Measurements from ENCODE around the gene TLE3. TPM values are rescaled to one million over a fixed set of nuclear protein-coding genes. Genes with fewer than 3 reads are reported as not detected.

Gene TLE3
- total and polyA plus RNA-seq, 4 experiments from 2014 or later, result 3.6 to 121 (median 69.9) TPM

GRCh38 chr15:70064441-70064840, 33.3 kb downstream of the TLE3 start:
- POLR2A ChIA-PET (ENCODE audit: partially characterized antibody), result no interaction called here
- intact Hi-C loops (cut with micrococcal nuclease), result no loop called here
- H3K36me3 Mint-ChIP-seq, result peaks cover 41 to 81% of the 10 kb centered on the region in 2 donors
- H3K4me3 Mint-ChIP-seq, result no peak overlapping the region
- H3K4me1 Mint-ChIP-seq, result peaks cover 5 to 10% (median 7%) of the 10 kb centered on the region in 4 donors
- H3K9me3 Mint-ChIP-seq, result no peaks in the 10 kb centered on the region
- peak overlapping the region in 1 of 7 donors; percentile 29 for H3K27ac Mint-ChIP-seq
- Histone ChIP-seq H3K9me3 (ENCODE audit: control insufficient read depth in 1 of 2, low read length in 2 of 2) (no peaks in the 10 kb centered on the region), H3K27ac (ENCODE audit: low read depth, low read length) (no peak overlapping the region), H3K4me3 (ENCODE audit: low read length in 2 of 2) (no peak overlapping the region), H3K27me3 (ENCODE audit: insufficient read depth, low read length) (no peaks in the 10 kb centered on the region), H3K36me3 (ENCODE audit: insufficient read depth, low read length) (peaks cover 90% of the 10 kb centered on the region), H3K4me1 (ENCODE audit: insufficient read depth, low read length) (no peaks in the 10 kb centered on the region)
- H3K27me3 Mint-ChIP-seq, result no peaks in the 10 kb centered on the region
- DNase-seq, result no peak
- CTCF ChIA-PET (ENCODE audit: partially characterized antibody), result interaction anchor here (1.2 kb wide), 1 partner anchor 28 kb away, joined by 3 read pairs; no protein-coding TSS in a partner anchor

- Mint-ChIP-seq H3K9me3 (no peaks in the 10 kb centered on the region), H3K27ac (no peak overlapping the region), H3K4me1 (peaks cover 4 to 10% (median 5%) of the 10 kb centered on the region in 4 donors), H3K36me3 (peaks cover 42 to 81% of the 10 kb centered on the region in 2 donors), H3K4me3 (no peak overlapping the region), H3K27me3 (no peaks in the 10 kb centered on the region)
- Histone ChIP-seq H3K27ac (ENCODE audit: low read depth, low read length) (no peak overlapping the region), H3K36me3 (ENCODE audit: insufficient read depth, low read length) (peaks cover 90% of the 10 kb centered on the region), H3K9me3 (ENCODE audit: control insufficient read depth in 1 of 2, low read length in 2 of 2) (no peaks in the 10 kb centered on the region), H3K27me3 (ENCODE audit: insufficient read depth, low read length) (no peaks in the 10 kb centered on the region), H3K4me1 (ENCODE audit: insufficient read depth, low read length) (no peaks in the 10 kb centered on the region), H3K4me3 (ENCODE audit: low read length in 2 of 2) (no peak overlapping the region)
- ChIA-PET POLR2A (ENCODE audit: partially characterized antibody) (no interaction called here), CTCF (ENCODE audit: partially characterized antibody) (interaction anchor here (1.1 to 1.2 kb wide), 2 partner anchors 28 to 35 kb away, joined by 3 to 4 read pairs; no protein-coding TSS in a partner anchor)
- DNase-seq, result no peak
- intact Hi-C loops (cut with micrococcal nuclease), result no loop called here
Measured at GRCh38 chr15:70063980-70064379, 33.7 kb downstream of the TLE3 start.

GRCh38 chr15:70063261-70063925, 34.3 kb downstream of the TLE3 start:
- CTCF ChIA-PET (ENCODE audit: partially characterized antibody), result interaction anchor here (1.1 kb wide), 1 partner anchor 36 kb away, joined by 4 read pairs; no protein-coding TSS in a partner anchor
- peak overlapping the region in 2 of 7 donors; percentile 13 to 25 for H3K27ac Mint-ChIP-seq
- Histone ChIP-seq H3K27me3 (ENCODE audit: insufficient read depth, low read length) (no peaks in the 10 kb centered on the region), H3K36me3 (ENCODE audit: insufficient read depth, low read length) (peaks cover 90% of the 10 kb centered on the region), H3K4me3 (ENCODE audit: low read length in 2 of 2) (no peak overlapping the region), H3K27ac (ENCODE audit: low read depth, low read length) (no peak overlapping the region), H3K9me3 (ENCODE audit: control insufficient read depth in 1 of 2, low read length in 2 of 2) (no peaks in the 10 kb centered on the region), H3K4me1 (ENCODE audit: insufficient read depth, low read length) (no peaks in the 10 kb centered on the region)
- H3K36me3 Mint-ChIP-seq, result peaks cover 41 to 81% of the 10 kb centered on the region in 2 donors
- no peaks in the 10 kb centered on the region for H3K27me3 Mint-ChIP-seq
- peaks cover 0 to 5% (median 3%) of the 10 kb centered on the region in 4 donors for H3K4me1 Mint-ChIP-seq
- intact Hi-C loops (cut with micrococcal nuclease), result no loop called here
- POLR2A ChIA-PET (ENCODE audit: partially characterized antibody), result no interaction called here
- H3K9me3 Mint-ChIP-seq, result no peaks in the 10 kb centered on the region
- no peak overlapping the region for H3K4me3 Mint-ChIP-seq
- no peak for DNase-seq

- CTCF ChIA-PET (ENCODE audit: partially characterized antibody), result interaction anchor here (0.5 to 0.8 kb wide), 2 partner anchors 334 to 594 kb away, joined by 3 read pairs; no protein-coding TSS in a partner anchor
Measured at GRCh38 chr15:70062321-70062956, 35.3 kb downstream of the TLE3 start.

GRCh38 chr15:70061696-70062270, 35.9 kb downstream of the TLE3 start:
- H3K4me3 Mint-ChIP-seq, result no peak overlapping the region
- H3K9me3 ChIP-seq (ENCODE audit: control insufficient read depth in 1 of 2, low read length in 2 of 2), result no peaks in the 10 kb centered on the region
- H3K4me3 ChIP-seq (ENCODE audit: low read length in 2 of 2), result no peak overlapping the region
- intact Hi-C loops (cut with micrococcal nuclease), result no loop called here
- H3K27ac Mint-ChIP-seq, result peak overlapping the region in 1 of 7 donors; percentile 7
- H3K4me1 ChIP-seq (ENCODE audit: insufficient read depth, low read length), result no peaks in the 10 kb centered on the region
- peaks cover 96% of the 10 kb centered on the region for H3K36me3 ChIP-seq (ENCODE audit: insufficient read depth, low read length)
- ChIA-PET CTCF (ENCODE audit: partially characterized antibody) (interaction anchor here (0.5 to 0.8 kb wide), 2 partner anchors 333 to 593 kb away, joined by 3 read pairs; no protein-coding TSS in a partner anchor), POLR2A (ENCODE audit: partially characterized antibody) (interaction anchor here (1.5 kb wide), 1 partner anchor 35 kb away, joined by 3 read pairs; no protein-coding TSS in a partner anchor)
- DNase-seq, result no peak
- H3K4me1 Mint-ChIP-seq, result peaks cover 0 to 2% (median 0%) of the 10 kb centered on the region in 4 donors
- no peaks in the 10 kb centered on the region for H3K27me3 ChIP-seq (ENCODE audit: insufficient read depth, low read length)
- no peaks in the 10 kb centered on the region for H3K9me3 Mint-ChIP-seq
- H3K36me3 Mint-ChIP-seq, result peaks cover 46 to 86% of the 10 kb centered on the region in 2 donors
- H3K27me3 Mint-ChIP-seq, result no peaks in the 10 kb centered on the region
- H3K27ac ChIP-seq (ENCODE audit: low read depth, low read length), result no peak overlapping the region

More at GRCh38 chr15:70062321-70062956, 35.3 kb downstream of the TLE3 start:
- DNase-seq, result no peak
- H3K27me3 ChIP-seq (ENCODE audit: insufficient read depth, low read length), result no peaks in the 10 kb centered on the region
- no peak overlapping the region for H3K27ac ChIP-seq (ENCODE audit: low read depth, low read length)
- H3K27me3 Mint-ChIP-seq, result no peaks in the 10 kb centered on the region
- intact Hi-C loops (cut with micrococcal nuclease), result no loop called here
- POLR2A ChIA-PET (ENCODE audit: partially characterized antibody), result interaction anchor here (1.5 kb wide), 1 partner anchor 34 kb away, joined by 3 read pairs; no protein-coding TSS in a partner anchor
- H3K27ac Mint-ChIP-seq, result peak overlapping the region in 1 of 7 donors; percentile 13
- H3K9me3 Mint-ChIP-seq, result no peaks in the 10 kb centered on the region
- peaks cover 96% of the 10 kb centered on the region for H3K36me3 ChIP-seq (ENCODE audit: insufficient read depth, low read length)
- no peak overlapping the region for H3K4me3 Mint-ChIP-seq
- H3K36me3 Mint-ChIP-seq, result peaks cover 46 to 84% of the 10 kb centered on the region in 2 donors
- H3K4me3 ChIP-seq (ENCODE audit: low read length in 2 of 2), result no peak overlapping the region
- peaks cover 0 to 5% (median 2%) of the 10 kb centered on the region in 4 donors for H3K4me1 Mint-ChIP-seq
- H3K9me3 ChIP-seq (ENCODE audit: control insufficient read depth in 1 of 2, low read length in 2 of 2), result no peaks in the 10 kb centered on the region
- H3K4me1 ChIP-seq (ENCODE audit: insufficient read depth, low read length), result no peaks in the 10 kb centered on the region

GRCh38 chr15:70060993-70061305, 36.8 kb downstream of the TLE3 start:
- H3K36me3 ChIP-seq (ENCODE audit: insufficient read depth, low read length), result peaks cover 95% of the 10 kb centered on the region
- Mint-ChIP-seq H3K4me1 (peaks cover 0 to 2% (median 0%) of the 10 kb centered on the region in 4 donors), H3K4me3 (no peak overlapping the region), H3K27ac (peak overlapping the region in 1 of 7 donors; percentile 46), H3K9me3 (no peaks in the 10 kb centered on the region), H3K27me3 (no peaks in the 10 kb centered on the region), H3K36me3 (peaks cover 40 to 82% of the 10 kb centered on the region in 2 donors)
- no peaks in the 10 kb centered on the region for H3K4me1 ChIP-seq (ENCODE audit: insufficient read depth, low read length)
- intact Hi-C loops (cut with micrococcal nuclease), result no loop called here
- ChIA-PET POLR2A (ENCODE audit: partially characterized antibody) (no interaction called here), CTCF (ENCODE audit: partially characterized antibody) (no interaction called here)
- no peak for DNase-seq
- H3K27me3 ChIP-seq (ENCODE audit: insufficient read depth, low read length), result no peaks in the 10 kb centered on the region
- no peaks in the 10 kb centered on the region for H3K9me3 ChIP-seq (ENCODE audit: control insufficient read depth in 1 of 2, low read length in 2 of 2)
- H3K27ac ChIP-seq (ENCODE audit: low read depth, low read length), result no peak overlapping the region
- no peak overlapping the region for H3K4me3 ChIP-seq (ENCODE audit: low read length in 2 of 2)
